Mammary epithelial cell (primary cell): Measurements from ENCODE around the gene XYLT1.

ENCODE experiments used
- EZH2 ChIP-seq: IDR thresholded peaks from 2 replicates; pipeline ENCODE4 v1.6.1; 2012; ENCODE audit warnings: low read length, inconsistent platforms, borderline replicate concordance
- TF ChIP-seq, protein P1 (sequence below), 2 donors: IDR thresholded peaks in 1 of 2; conservative IDR thresholded peaks in 1 of 2; 2 replicates each; pipeline ENCODE4 v1.5.1; 2011 to 2012; ENCODE audit warnings: inconsistent platforms in 2 of 2, low read length in 2 of 2, mild to moderate bottlenecking in 2 of 2, control low read depth in 1 of 2, low read depth in 1 of 2; ENCODE audit not compliant: insufficient read depth in 1 of 2; ENCODE audit errors: extremely low read depth in 1 of 2

GRCh38 chr16:17419266-17419665 lies 51.5 kb downstream of the XYLT1 start:
- TF ChIP-seq, protein P1, sequence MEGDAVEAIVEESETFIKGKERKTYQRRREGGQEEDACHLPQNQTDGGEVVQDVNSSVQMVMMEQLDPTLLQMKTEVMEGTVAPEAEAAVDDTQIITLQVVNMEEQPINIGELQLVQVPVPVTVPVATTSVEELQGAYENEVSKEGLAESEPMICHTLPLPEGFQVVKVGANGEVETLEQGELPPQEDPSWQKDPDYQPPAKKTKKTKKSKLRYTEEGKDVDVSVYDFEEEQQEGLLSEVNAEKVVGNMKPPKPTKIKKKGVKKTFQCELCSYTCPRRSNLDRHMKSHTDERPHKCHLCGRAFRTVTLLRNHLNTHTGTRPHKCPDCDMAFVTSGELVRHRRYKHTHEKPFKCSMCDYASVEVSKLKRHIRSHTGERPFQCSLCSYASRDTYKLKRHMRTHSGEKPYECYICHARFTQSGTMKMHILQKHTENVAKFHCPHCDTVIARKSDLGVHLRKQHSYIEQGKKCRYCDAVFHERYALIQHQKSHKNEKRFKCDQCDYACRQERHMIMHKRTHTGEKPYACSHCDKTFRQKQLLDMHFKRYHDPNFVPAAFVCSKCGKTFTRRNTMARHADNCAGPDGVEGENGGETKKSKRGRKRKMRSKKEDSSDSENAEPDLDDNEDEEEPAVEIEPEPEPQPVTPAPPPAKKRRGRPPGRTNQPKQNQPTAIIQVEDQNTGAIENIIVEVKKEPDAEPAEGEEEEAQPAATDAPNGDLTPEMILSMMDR (conservative IDR thresholded peaks at IDR 0.05 in 1 of 2, IDR thresholded peaks at IDR 0.05 in 1 of 2; ENCODE audit: extremely low read depth in 1 of 2, insufficient read depth in 1 of 2, low read depth in 1 of 2, low read length in 2 of 2) = no peak
- no peak for TF ChIP-seq EZH2
